Mucosa of stomach (tissue), 1 donor: ENCODE results near the gene DOCK6.

ENCODE experiments used
- H3K27me3 ChIP-seq: one replicate; pipeline ENCODE4 v1.7.0; 2013; ENCODE audit warnings: mild to moderate bottlenecking, low read length; ENCODE audit not compliant: control insufficient read depth, insufficient read depth
- H3K36me3 ChIP-seq: one replicate; pipeline ENCODE4 v1.7.0; 2013; ENCODE audit warnings: low read length; ENCODE audit not compliant: control insufficient read depth, insufficient read depth
- H3K4me1 ChIP-seq: one replicate; pipeline ENCODE4 v1.7.0; 2013; ENCODE audit warnings: mild to moderate bottlenecking, low read length; ENCODE audit not compliant: control insufficient read depth, insufficient read depth
- H3K4me3 ChIP-seq: one replicate; pipeline ENCODE4 v1.7.0; 2013; ENCODE audit warnings: low read length
- H3K9ac ChIP-seq: one replicate; pipeline ENCODE4 v1.7.0; 2013; ENCODE audit warnings: mild to moderate bottlenecking, low read length, moderate library complexity
- H3K9me3 ChIP-seq: one replicate; pipeline ENCODE4 v1.7.0; 2013; ENCODE audit warnings: mild to moderate bottlenecking, low read length, moderate library complexity; ENCODE audit not compliant: control insufficient read depth
- donor health status: Pancreatic carcinoma.

DOCK6 gene

GRCh38 chr19:11261971-11262839, at the start of gene DOCK6:
TSS of gene DOCK6 (minus strand) at chr19:11262524. CDS start at chr19:11262440, 84 bp downstream.
- Histone ChIP-seq H3K9ac (peak within 1 kb of the TSS; percentile 84), H3K27me3 (no peaks in the 10 kb centered on the region), H3K4me3 (peak within 1 kb of the TSS; percentile 56), H3K9me3 (no peaks in the 10 kb centered on the region), H3K36me3 (no peaks in the 10 kb centered on the region), H3K4me1 (peaks cover 44% of the 10 kb centered on the region)

GRCh38 chr19:11306337-11306736, 44.0 kb upstream of the DOCK6 start:
- H3K9me3 ChIP-seq, result no peaks in the 10 kb centered on the region
- no peaks in the 10 kb centered on the region for H3K4me1 ChIP-seq
- no peak overlapping the region for H3K9ac ChIP-seq
- no peaks in the 10 kb centered on the region for H3K36me3 ChIP-seq
- peaks cover 4% of the 10 kb centered on the region for H3K27me3 ChIP-seq
- no peak overlapping the region for H3K4me3 ChIP-seq

DNA sequence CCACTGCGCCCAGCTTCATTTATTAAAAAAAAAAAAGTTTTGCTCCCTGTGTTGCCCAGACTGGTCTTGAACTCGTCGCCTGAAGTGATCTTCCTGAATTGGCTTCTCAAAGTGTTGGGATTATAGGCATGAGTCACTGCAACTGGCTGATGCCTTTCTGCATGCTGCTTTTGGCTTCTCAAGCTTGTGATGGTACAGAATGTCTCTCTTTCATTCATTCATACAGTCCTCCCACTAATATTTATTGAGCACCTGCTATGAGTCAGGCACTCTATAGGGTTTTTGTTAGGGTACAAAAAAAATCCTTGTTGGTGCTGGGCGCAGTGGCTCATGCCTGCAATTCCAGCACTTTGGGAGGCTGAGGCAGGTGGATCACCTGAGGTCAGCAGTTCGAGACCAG, 42.6 kb upstream of the DOCK6 start:
- Histone ChIP-seq H3K27me3 (peaks cover 4% of the 10 kb centered on the region), H3K4me1 (no peaks in the 10 kb centered on the region), H3K9me3 (no peaks in the 10 kb centered on the region), H3K9ac (no peak overlapping the region), H3K4me3 (no peak overlapping the region), H3K36me3 (no peaks in the 10 kb centered on the region)

GRCh38 chr19:11300811-11301120, 38.4 kb upstream of the DOCK6 start:
- Histone ChIP-seq H3K9me3 (no peaks in the 10 kb centered on the region), H3K36me3 (no peaks in the 10 kb centered on the region), H3K4me3 (no peak overlapping the region), H3K27me3 (no peaks in the 10 kb centered on the region), H3K4me1 (no peaks in the 10 kb centered on the region), H3K9ac (no peak overlapping the region)

- Histone ChIP-seq H3K27me3 (no peaks in the 10 kb centered on the region), H3K9ac (no peak overlapping the region), H3K4me1 (peaks cover 4% of the 10 kb centered on the region), H3K4me3 (no peak overlapping the region), H3K36me3 (no peaks in the 10 kb centered on the region), H3K9me3 (no peaks in the 10 kb centered on the region)
These were observed 37.9 kb upstream of the DOCK6 start for GRCh38 chr19:11299946-11300810.

DNA sequence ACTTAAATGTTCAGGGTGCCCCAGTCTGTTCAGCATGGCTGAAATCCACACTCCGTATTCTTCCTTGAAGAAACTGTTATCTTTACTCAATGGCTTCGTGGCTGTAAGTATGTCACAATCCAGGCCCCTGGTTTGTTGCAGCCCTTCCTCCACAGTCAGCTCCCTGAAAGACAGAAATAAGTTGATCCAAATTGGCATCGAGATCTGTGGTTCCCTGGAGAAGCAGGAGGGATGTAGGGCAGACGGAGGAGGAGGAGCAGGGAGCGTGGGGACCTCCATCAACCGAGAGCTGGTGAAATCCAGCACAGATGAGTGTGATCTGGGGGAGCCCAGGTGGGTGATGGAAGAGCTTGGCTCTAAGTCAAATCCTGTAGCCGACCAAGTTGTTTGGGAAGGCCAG, 33.9 kb upstream of the DOCK6 start:
- Histone ChIP-seq H3K4me1 (peaks cover 4% of the 10 kb centered on the region), H3K9ac (no peak overlapping the region), H3K27me3 (no peaks in the 10 kb centered on the region), H3K36me3 (no peaks in the 10 kb centered on the region), H3K4me3 (no peak overlapping the region), H3K9me3 (no peaks in the 10 kb centered on the region)

DNA sequence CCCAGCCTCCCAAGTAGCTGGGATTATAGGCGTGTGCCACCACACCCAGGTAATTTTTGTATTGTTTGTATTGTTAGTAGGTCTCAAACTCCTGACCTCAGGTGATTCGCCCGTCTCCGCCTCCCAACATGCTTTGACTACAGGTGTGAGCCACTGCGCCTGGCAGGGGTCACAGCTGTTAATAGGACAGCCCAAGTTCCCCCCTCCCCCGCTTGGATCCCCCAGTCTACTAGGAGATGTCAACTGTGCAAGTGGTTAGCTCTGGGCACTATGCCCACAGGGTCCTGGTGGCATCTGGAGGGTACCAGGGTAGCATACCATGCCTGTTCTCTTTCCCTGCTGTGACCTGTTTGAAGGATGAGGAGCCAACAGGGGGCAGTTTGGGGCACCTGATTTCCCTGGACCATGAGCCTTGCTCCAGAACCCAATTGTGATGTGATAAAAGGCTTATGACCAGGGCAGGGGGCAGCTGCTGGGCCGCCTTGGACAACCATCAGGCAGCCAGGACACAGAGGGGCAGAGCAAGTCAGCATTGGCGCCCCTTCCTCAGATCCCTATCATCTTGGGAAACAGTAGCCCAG, 33.4 kb upstream of the DOCK6 start, which contains the start of gene TSPAN16:
TSPAN16 (plus strand) TSS at position 496 of the 581 bp plus-strand sequence. CDS start 138 bp downstream, outside the sequence.
- Histone ChIP-seq H3K9ac (no peak within 1 kb of the TSS), H3K4me3 (no peak within 1 kb of the TSS), H3K9me3 (no peaks in the 10 kb centered on the region), H3K36me3 (no peaks in the 10 kb centered on the region), H3K27me3 (no peaks in the 10 kb centered on the region), H3K4me1 (peaks cover 4% of the 10 kb centered on the region)

GRCh38 chr19:11295180-11295579, 32.9 kb upstream of the DOCK6 start:
- Histone ChIP-seq H3K9me3 (no peaks in the 10 kb centered on the region), H3K4me3 (no peak overlapping the region), H3K4me1 (peaks cover 4% of the 10 kb centered on the region), H3K9ac (no peak overlapping the region), H3K36me3 (no peaks in the 10 kb centered on the region), H3K27me3 (no peaks in the 10 kb centered on the region)

DNA sequence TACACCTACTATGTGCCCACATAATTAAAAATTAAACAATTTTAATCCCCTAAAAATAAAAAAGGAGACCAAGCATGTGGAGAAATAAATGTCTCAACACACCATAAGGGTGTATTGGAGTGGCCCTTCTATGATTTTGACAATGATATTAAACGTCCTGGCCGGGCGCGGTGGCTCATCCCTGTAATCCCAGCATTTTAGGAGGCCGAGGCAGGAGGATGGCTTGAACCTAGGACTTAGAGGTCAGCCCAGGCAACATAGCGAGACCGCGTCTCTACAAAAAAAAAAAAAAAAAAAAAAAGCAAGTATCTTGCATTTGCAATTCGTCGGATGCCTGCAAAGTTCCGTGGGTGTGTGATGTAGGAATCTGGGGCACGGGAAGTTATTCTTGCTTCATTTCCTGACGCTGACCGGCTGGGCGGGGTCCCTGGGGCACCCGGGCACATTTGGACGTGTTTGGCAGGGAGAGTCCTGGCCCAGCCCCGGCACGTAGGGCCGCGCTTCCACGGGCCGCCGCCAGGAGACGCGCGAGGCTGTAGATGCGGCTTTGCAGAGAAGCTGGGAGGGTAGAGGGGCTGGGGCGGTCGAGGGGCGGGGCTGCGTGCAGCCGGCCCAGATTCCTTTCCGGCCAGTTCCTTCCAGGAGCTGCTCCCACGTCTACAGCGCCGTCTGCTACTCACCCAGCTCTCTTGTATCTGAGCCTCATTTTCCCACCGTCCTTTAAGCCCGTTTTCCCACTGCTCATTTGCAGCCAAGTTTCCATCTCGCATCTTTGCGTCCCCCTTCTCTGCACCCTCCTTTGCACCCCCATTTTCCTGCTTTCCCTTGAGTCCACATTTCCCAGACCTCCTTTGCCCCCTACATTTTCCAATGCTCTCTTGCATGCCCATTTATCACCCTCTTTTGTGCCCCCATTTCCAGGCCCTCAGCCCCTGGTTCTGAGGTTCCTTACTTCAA, 31.4 kb upstream of the DOCK6 start:
- Histone ChIP-seq H3K4me3 (peak overlapping the region; percentile 4), H3K9me3 (no peaks in the 10 kb centered on the region), H3K27me3 (no peaks in the 10 kb centered on the region), H3K36me3 (no peaks in the 10 kb centered on the region), H3K4me1 (peaks cover 4% of the 10 kb centered on the region), H3K9ac (peak overlapping the region; percentile 50)

- Histone ChIP-seq H3K9ac (no peak overlapping the region), H3K4me1 (peaks cover 4% of the 10 kb centered on the region), H3K27me3 (peaks cover 3% of the 10 kb centered on the region), H3K36me3 (no peaks in the 10 kb centered on the region), H3K9me3 (no peaks in the 10 kb centered on the region), H3K4me3 (no peak overlapping the region)
These were observed 29.7 kb upstream of the DOCK6 start for GRCh38 chr19:11291991-11292390.

DNA sequence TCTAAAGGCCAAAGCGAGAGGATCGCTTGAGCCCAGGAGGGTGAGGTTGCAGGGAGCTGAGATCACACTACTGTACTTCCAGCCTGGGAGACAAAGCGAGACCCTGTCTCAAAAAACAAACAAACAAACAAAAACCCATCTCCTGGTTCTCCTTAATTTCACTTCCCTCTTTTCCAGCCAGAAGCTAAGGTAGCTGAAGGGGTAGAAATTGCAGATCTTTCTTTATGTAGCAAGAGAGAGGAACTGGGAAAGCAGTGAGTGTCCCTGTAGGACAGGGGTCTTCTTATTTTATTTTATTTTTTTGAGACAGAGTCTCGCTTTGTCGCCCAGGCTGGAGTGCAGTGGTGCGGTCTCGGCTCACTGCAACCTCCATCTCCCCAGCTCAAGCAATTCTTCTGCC, 29.1 kb upstream of the DOCK6 start:
- Histone ChIP-seq H3K4me3 (no peak overlapping the region), H3K36me3 (no peaks in the 10 kb centered on the region), H3K27me3 (peaks cover 3% of the 10 kb centered on the region), H3K4me1 (peaks cover 4% of the 10 kb centered on the region), H3K9me3 (no peaks in the 10 kb centered on the region), H3K9ac (no peak overlapping the region)
